HTR-8/SVneo (cell line): Measurements from ENCODE around the gene RB1.
"Not testable (repeated sequence)": the region's sequence is repeated elsewhere in the genome, so short reads cannot be mapped to it uniquely, and the experiment has no call there.

Source experiments
- DNase-seq: peaks from one replicate; pipeline ENCODE4 v3.0.0; 2011; ENCODE audit warnings: low spot score, mixed read lengths; ENCODE audit not compliant: insufficient read length
- FAIRE-seq: peaks from 2 replicates; lab custom pipeline; 2011; peaks lifted over from hg19 to GRCh38; lab: Jason Lieb, UNC

RB1 gene

GRCh38 chr13:48402325-48402932 lies 98.9 kb downstream of the RB1 start:
- DNase-seq: no peak
- no peak for FAIRE-seq

- no peak for FAIRE-seq
- DNase-seq: no peak
These were observed 99.6 kb downstream of the RB1 start for GRCh38 chr13:48403151-48403631.

- FAIRE-seq (no peak), DNase-seq (no peak)
These were observed 100.4 kb downstream of the RB1 start for GRCh38 chr13:48403913-48404312.

GRCh38 chr13:48404952-48405351 lies 101.4 kb downstream of the RB1 start:
- DNase-seq (no peak), FAIRE-seq (no peak)

- FAIRE-seq (no peak), DNase-seq (no peak)
These were observed 102.3 kb downstream of the RB1 start for GRCh38 chr13:48405875-48406274.

- no peak for DNase-seq
- FAIRE-seq: no peak
These were observed 106.6 kb downstream of the RB1 start for GRCh38 chr13:48410199-48410598.

- FAIRE-seq (no peak), DNase-seq (no peak)
These were observed 107.7 kb downstream of the RB1 start for GRCh38 chr13:48411147-48411794.

GRCh38 chr13:48411841-48412531 lies 108.4 kb downstream of the RB1 start:
- DNase-seq: no peak
- FAIRE-seq: no peak

GRCh38 chr13:48412881-48413351 lies 109.4 kb downstream of the RB1 start, which contains the start of gene LPAR6:
TSS of gene LPAR6 (minus strand) at chr13:48413113. CDS start at chr13:48412423, 690 bp downstream.
- FAIRE-seq (no peak), DNase-seq (peak; percentile 7)

- no peak for DNase-seq
- no peak for FAIRE-seq
These were observed 111.0 kb downstream of the RB1 start for GRCh38 chr13:48414501-48414900.

- DNase-seq (no peak), FAIRE-seq (no peak)
These were observed 112.0 kb downstream of the RB1 start for GRCh38 chr13:48415516-48415915.

- not testable (repeated sequence) for DNase-seq, FAIRE-seq
These were observed 118.5 kb downstream of the RB1 start for GRCh38 chr13:48422003-48422402.

- no peak for FAIRE-seq
- DNase-seq: no peak
These were observed 120.7 kb downstream of the RB1 start for GRCh38 chr13:48424212-48424611.

- FAIRE-seq: no peak
- DNase-seq: no peak
These were observed 122.5 kb downstream of the RB1 start for GRCh38 chr13:48426052-48426451.

- not testable (repeated sequence) for DNase-seq
These were observed 123.3 kb downstream of the RB1 start for GRCh38 chr13:48426755-48427298.

GRCh38 chr13:48429036-48429435 lies 125.5 kb downstream of the RB1 start:
- FAIRE-seq (no peak), DNase-seq (no peak)

More at GRCh38 chr13:48426755-48427298, 123.3 kb downstream of the RB1 start:
- FAIRE-seq: not testable (repeated sequence)

GRCh38 chr13:48429886-48430285 lies 126.3 kb downstream of the RB1 start:
- DNase-seq (no peak), FAIRE-seq (no peak)

GRCh38 chr13:48431431-48431830 lies 127.9 kb downstream of the RB1 start:
- FAIRE-seq (no peak), DNase-seq (no peak)

GRCh38 chr13:48431987-48432615 lies 128.6 kb downstream of the RB1 start:
- FAIRE-seq (no peak), DNase-seq (no peak)

GRCh38 chr13:48434200-48434599 lies 130.6 kb downstream of the RB1 start:
- FAIRE-seq (no peak), DNase-seq (no peak)
